Effector memory CD8-positive, alpha-beta T cell (primary cell): Measurements from ENCODE around the gene USP24.

Source experiments
- ATAC-seq: fragments of 150-1000 bp; cut with Tn5 transposase; replicated peaks from 2 replicates; pipeline ENCODE4 v1.10.0; 2021; ENCODE audit warnings: mild to moderate bottlenecking, moderate library complexity
- DNase-seq, 3 experiments: peaks; one replicate each; pipeline ENCODE4 v3.0.0; 2021
- H3K27ac Mint-ChIP-seq, 2 donors: one replicate each; pipeline ENCODE4 v1.8.0; 2022; ENCODE audit warnings: mild to moderate bottlenecking in 2 of 2, mixed read lengths in 2 of 2, moderate library complexity in 2 of 2
- H3K27me3 Mint-ChIP-seq, 2 donors: one replicate each; pipeline ENCODE4 v1.8.0; 2022; ENCODE audit warnings: mixed read lengths in 2 of 2
- H3K36me3 Mint-ChIP-seq: one replicate; pipeline ENCODE4 v1.8.0; 2022; ENCODE audit warnings: mild to moderate bottlenecking, moderate library complexity, mixed read lengths; ENCODE audit not compliant: insufficient read depth
- H3K4me1 Mint-ChIP-seq, 2 donors: one replicate each; pipeline ENCODE4 v1.8.0; 2022; ENCODE audit warnings: low read depth in 2 of 2, mixed read lengths in 2 of 2
- H3K4me3 Mint-ChIP-seq, 2 donors: one replicate each; pipeline ENCODE4 v1.8.0; 2022; ENCODE audit warnings: mild to moderate bottlenecking in 2 of 2, mixed read lengths in 2 of 2, moderate library complexity in 2 of 2
- H3K9me3 Mint-ChIP-seq, 2 donors: one replicate each; pipeline ENCODE4 v1.8.0; 2022; ENCODE audit warnings: mixed read lengths in 2 of 2

The USP24 gene

GRCh38 chr1:55217226-55217986, 2.2 kb upstream of the USP24 start:
- no peaks in the 10 kb centered on the region for H3K9me3 Mint-ChIP-seq
- H3K27ac Mint-ChIP-seq: peak overlapping the region; percentile 41 to 100
- H3K4me3 Mint-ChIP-seq: peak overlapping the region; percentile 93 to 98
- H3K27me3 Mint-ChIP-seq: no peaks in the 10 kb centered on the region
- DNase-seq: peak; percentile 8 to 37 (median 13)
- peaks cover 42 to 50% of the 10 kb centered on the region in 2 donors for H3K4me1 Mint-ChIP-seq
- peak; percentile 23 for ATAC-seq
- peaks cover 12% of the 10 kb centered on the region for H3K36me3 Mint-ChIP-seq

- H3K4me3 Mint-ChIP-seq: peak overlapping the region; percentile 93 to 98
- ATAC-seq (no peak), DNase-seq (no peak)
- peak overlapping the region; percentile 97 to 100 for H3K27ac Mint-ChIP-seq
- peaks cover 50 to 62% of the 10 kb centered on the region in 2 donors for H3K4me1 Mint-ChIP-seq
- peaks cover 12% of the 10 kb centered on the region for H3K36me3 Mint-ChIP-seq
- H3K9me3 Mint-ChIP-seq: no peaks in the 10 kb centered on the region
- no peaks in the 10 kb centered on the region for H3K27me3 Mint-ChIP-seq
Observed at GRCh38 chr1:55216096-55216495, 932 bp upstream of the USP24 start.

GRCh38 chr1:55214934-55215193, 300 bp downstream of the USP24 start:
- DNase-seq (peak in 1 of 3 experiments; percentile 5), ATAC-seq (peak; percentile 23)
- Mint-ChIP-seq H3K36me3 (peaks cover 12% of the 10 kb centered on the region), H3K27me3 (no peaks in the 10 kb centered on the region), H3K4me1 (peaks cover 55 to 69% of the 10 kb centered on the region in 2 donors), H3K27ac (peak overlapping the region; percentile 90 to 93), H3K4me3 (peak overlapping the region; percentile 93 to 98), H3K9me3 (no peaks in the 10 kb centered on the region)

GRCh38 chr1:55214212-55214933, 791 bp downstream of the USP24 start:
- Mint-ChIP-seq H3K4me3 (peak overlapping the region; percentile 93 to 98), H3K4me1 (peaks cover 56 to 73% of the 10 kb centered on the region in 2 donors), H3K36me3 (peaks cover 12% of the 10 kb centered on the region), H3K27ac (peak overlapping the region; percentile 90 to 93), H3K9me3 (no peaks in the 10 kb centered on the region), H3K27me3 (no peaks in the 10 kb centered on the region)
- peak; percentile 4 to 19 (median 4) for DNase-seq
- peak; percentile 2 for ATAC-seq

GRCh38 chr1:55213885-55214211, 1.3 kb downstream of the USP24 start:
- peaks cover 12% of the 10 kb centered on the region for H3K36me3 Mint-ChIP-seq
- peak in 1 of 3 experiments; percentile 7 for DNase-seq
- H3K27me3 Mint-ChIP-seq: no peaks in the 10 kb centered on the region
- peaks cover 59 to 77% of the 10 kb centered on the region in 2 donors for H3K4me1 Mint-ChIP-seq
- ATAC-seq: no peak
- H3K27ac Mint-ChIP-seq: peak overlapping the region; percentile 90 to 93
- no peaks in the 10 kb centered on the region for H3K9me3 Mint-ChIP-seq
- H3K4me3 Mint-ChIP-seq: peak overlapping the region; percentile 93 to 98

- no peaks in the 10 kb centered on the region for H3K9me3 Mint-ChIP-seq
- peak overlapping the region; percentile 90 to 93 for H3K27ac Mint-ChIP-seq
- H3K4me3 Mint-ChIP-seq: peak overlapping the region; percentile 93 to 98
- ATAC-seq (no peak), DNase-seq (no peak)
- peaks cover 12% of the 10 kb centered on the region for H3K36me3 Mint-ChIP-seq
- H3K27me3 Mint-ChIP-seq: no peaks in the 10 kb centered on the region
- H3K4me1 Mint-ChIP-seq: peaks cover 58 to 77% of the 10 kb centered on the region in 2 donors
Observed at GRCh38 chr1:55213151-55213884, 1.8 kb downstream of the USP24 start.

GRCh38 chr1:55212349-55213150, 2.6 kb downstream of the USP24 start:
- Mint-ChIP-seq H3K27me3 (no peaks in the 10 kb centered on the region), H3K27ac (peak overlapping the region; percentile 90 to 93), H3K4me1 (peaks cover 54 to 78% of the 10 kb centered on the region in 2 donors), H3K9me3 (no peaks in the 10 kb centered on the region), H3K4me3 (peak overlapping the region; percentile 93 to 98), H3K36me3 (peaks cover 10% of the 10 kb centered on the region)
- DNase-seq: no peak
- ATAC-seq: no peak

- peak overlapping the region; percentile 90 to 93 for H3K27ac Mint-ChIP-seq
- H3K36me3 Mint-ChIP-seq: peaks cover 11% of the 10 kb centered on the region
- peak overlapping the region; percentile 93 to 98 for H3K4me3 Mint-ChIP-seq
- no peaks in the 10 kb centered on the region for H3K9me3 Mint-ChIP-seq
- ATAC-seq: no peak
- no peaks in the 10 kb centered on the region for H3K27me3 Mint-ChIP-seq
- DNase-seq: no peak
- peaks cover 52 to 81% of the 10 kb centered on the region in 2 donors for H3K4me1 Mint-ChIP-seq
Observed at GRCh38 chr1:55211863-55212262, 3.3 kb downstream of the USP24 start.

GRCh38 chr1:55210990-55211801, 4.0 kb downstream of the USP24 start:
- Mint-ChIP-seq H3K27ac (peak overlapping the region; percentile 90 to 93), H3K36me3 (peaks cover 16% of the 10 kb centered on the region), H3K4me1 (peaks cover 46 to 81% of the 10 kb centered on the region in 2 donors), H3K27me3 (no peaks in the 10 kb centered on the region), H3K9me3 (no peaks in the 10 kb centered on the region), H3K4me3 (peak overlapping the region; percentile 93 to 98)
- DNase-seq (no peak), ATAC-seq (no peak)

GRCh38 chr1:55209247-55209646, 5.9 kb downstream of the USP24 start:
- H3K36me3 Mint-ChIP-seq: peaks cover 14% of the 10 kb centered on the region

GRCh38 chr1:55206210-55206609, 9.0 kb downstream of the USP24 start:
- peaks cover 10% of the 10 kb centered on the region for H3K36me3 Mint-ChIP-seq
- no peaks in the 10 kb centered on the region for H3K9me3 Mint-ChIP-seq
- DNase-seq: no peak
- peaks cover 33 to 84% of the 10 kb centered on the region in 2 donors for H3K4me1 Mint-ChIP-seq
- no peak overlapping the region for H3K4me3 Mint-ChIP-seq
- no peak overlapping the region for H3K27ac Mint-ChIP-seq
- no peak for ATAC-seq
- no peaks in the 10 kb centered on the region for H3K27me3 Mint-ChIP-seq

More at GRCh38 chr1:55209247-55209646, 5.9 kb downstream of the USP24 start:
- DNase-seq: no peak
- H3K27ac Mint-ChIP-seq: peak overlapping the region; percentile 30 to 93
- peaks cover 42 to 87% of the 10 kb centered on the region in 2 donors for H3K4me1 Mint-ChIP-seq
- no peaks in the 10 kb centered on the region for H3K27me3 Mint-ChIP-seq
- no peaks in the 10 kb centered on the region for H3K9me3 Mint-ChIP-seq
- H3K4me3 Mint-ChIP-seq: peak overlapping the region; percentile 46 to 98
- ATAC-seq: peak; percentile 49

GRCh38 chr1:55204997-55205396, 10.2 kb downstream of the USP24 start:
- DNase-seq (no peak), ATAC-seq (no peak)
- peak overlapping the region in 1 of 2 donors; percentile 77 for H3K27ac Mint-ChIP-seq
- peaks cover 13% of the 10 kb centered on the region for H3K36me3 Mint-ChIP-seq
- H3K27me3 Mint-ChIP-seq: no peaks in the 10 kb centered on the region
- no peaks in the 10 kb centered on the region for H3K9me3 Mint-ChIP-seq
- H3K4me3 Mint-ChIP-seq: peak overlapping the region in 1 of 2 donors; percentile 49
- peaks cover 36 to 79% of the 10 kb centered on the region in 2 donors for H3K4me1 Mint-ChIP-seq
